Central memory CD8-positive, alpha-beta T cell (primary cell): ENCODE measurements around the gene MYO15A.

Experiments
- ATAC-seq: fragments of 150-1000 bp; cut with Tn5 transposase; replicated peaks from 2 replicates; pipeline ENCODE4 v1.10.0; 2022; ENCODE audit warnings: mild to moderate bottlenecking, moderate FRiP score, moderate number of reproducible peaks; ENCODE audit not compliant: poor library complexity, severe bottlenecking; ENCODE audit errors: extremely low read depth
- DNase-seq, 2 donors: peaks; one replicate each; pipeline ENCODE4 v3.0.0; 2021; ENCODE audit warnings: low spot score in 2 of 2
- H3K27ac Mint-ChIP-seq: one replicate; pipeline ENCODE4 v1.8.0; 2022; ENCODE audit warnings: low read depth, mild to moderate bottlenecking, moderate library complexity, mixed read lengths
- H3K27me3 Mint-ChIP-seq: one replicate; pipeline ENCODE4 v1.8.0; 2022; ENCODE audit warnings: mixed read lengths
- H3K36me3 Mint-ChIP-seq: one replicate; pipeline ENCODE4 v1.8.0; 2022; ENCODE audit warnings: mild to moderate bottlenecking, moderate library complexity, mixed read lengths; ENCODE audit not compliant: insufficient read depth
- H3K4me1 Mint-ChIP-seq: one replicate; pipeline ENCODE4 v1.8.0; 2022; ENCODE audit warnings: mixed read lengths
- H3K4me3 Mint-ChIP-seq: one replicate; pipeline ENCODE4 v1.8.0; 2022; ENCODE audit warnings: mild to moderate bottlenecking, moderate library complexity, mixed read lengths
- H3K9me3 Mint-ChIP-seq: one replicate; pipeline ENCODE4 v1.8.0; 2022; ENCODE audit warnings: mixed read lengths

The MYO15A gene

GRCh38 chr17:18186627-18186982, 78.0 kb downstream of the MYO15A start:
- Mint-ChIP-seq H3K4me3 (peak overlapping the region; percentile 87), H3K9me3 (no peaks in the 10 kb centered on the region), H3K27ac (peak overlapping the region; percentile 92), H3K4me1 (peaks cover 77% of the 10 kb centered on the region), H3K27me3 (no peaks in the 10 kb centered on the region), H3K36me3 (peaks cover 26% of the 10 kb centered on the region)
- DNase-seq (no peak), ATAC-seq (no peak)

GRCh38 chr17:18187226-18187625, 78.7 kb downstream of the MYO15A start:
- DNase-seq (no peak), ATAC-seq (no peak)
- Mint-ChIP-seq H3K4me3 (peak overlapping the region; percentile 87), H3K27me3 (no peaks in the 10 kb centered on the region), H3K27ac (no peak overlapping the region), H3K9me3 (no peaks in the 10 kb centered on the region), H3K4me1 (peaks cover 80% of the 10 kb centered on the region), H3K36me3 (peaks cover 26% of the 10 kb centered on the region)

GRCh38 chr17:18187821-18188761, 79.5 kb downstream of the MYO15A start:
- Mint-ChIP-seq H3K27me3 (no peaks in the 10 kb centered on the region), H3K27ac (peak overlapping the region; percentile 44), H3K36me3 (peaks cover 25% of the 10 kb centered on the region), H3K4me3 (peak overlapping the region; percentile 87), H3K4me1 (peaks cover 72% of the 10 kb centered on the region), H3K9me3 (no peaks in the 10 kb centered on the region)
- ATAC-seq (no peak), DNase-seq (no peak)

GRCh38 chr17:18190628-18191235, 82.2 kb downstream of the MYO15A start:
- Mint-ChIP-seq H3K4me1 (peaks cover 81% of the 10 kb centered on the region), H3K4me3 (peak overlapping the region; percentile 7), H3K36me3 (peaks cover 32% of the 10 kb centered on the region), H3K9me3 (no peaks in the 10 kb centered on the region), H3K27me3 (no peaks in the 10 kb centered on the region), H3K27ac (peak overlapping the region; percentile 41)
- DNase-seq (no peak), ATAC-seq (no peak)

- H3K9me3 Mint-ChIP-seq, result no peaks in the 10 kb centered on the region
- peak overlapping the region; percentile 41 for H3K27ac Mint-ChIP-seq
- no peak overlapping the region for H3K4me3 Mint-ChIP-seq
- H3K4me1 Mint-ChIP-seq, result peaks cover 81% of the 10 kb centered on the region
- H3K36me3 Mint-ChIP-seq, result peaks cover 35% of the 10 kb centered on the region
- DNase-seq (no peak), ATAC-seq (no peak)
- no peaks in the 10 kb centered on the region for H3K27me3 Mint-ChIP-seq
Measured at GRCh38 chr17:18191236-18191667, 82.7 kb downstream of the MYO15A start.

GRCh38 chr17:18191967-18192366, 83.4 kb downstream of the MYO15A start:
- H3K9me3 Mint-ChIP-seq, result no peaks in the 10 kb centered on the region
- DNase-seq (no peak), ATAC-seq (peak; percentile 49)
- peaks cover 81% of the 10 kb centered on the region for H3K4me1 Mint-ChIP-seq
- H3K27me3 Mint-ChIP-seq, result no peaks in the 10 kb centered on the region
- H3K4me3 Mint-ChIP-seq, result no peak overlapping the region
- H3K27ac Mint-ChIP-seq, result peak overlapping the region; percentile 41
- H3K36me3 Mint-ChIP-seq, result peaks cover 40% of the 10 kb centered on the region

GRCh38 chr17:18194394-18194793, 85.8 kb downstream of the MYO15A start:
- peaks cover 85% of the 10 kb centered on the region for H3K4me1 Mint-ChIP-seq
- H3K9me3 Mint-ChIP-seq, result no peaks in the 10 kb centered on the region
- no peak for ATAC-seq
- peaks cover 46% of the 10 kb centered on the region for H3K36me3 Mint-ChIP-seq
- no peak overlapping the region for H3K4me3 Mint-ChIP-seq
- DNase-seq, result no peak
- no peak overlapping the region for H3K27ac Mint-ChIP-seq
- H3K27me3 Mint-ChIP-seq, result no peaks in the 10 kb centered on the region

- Mint-ChIP-seq H3K4me3 (no peak overlapping the region), H3K27ac (no peak overlapping the region), H3K9me3 (no peaks in the 10 kb centered on the region), H3K27me3 (no peaks in the 10 kb centered on the region), H3K4me1 (peaks cover 85% of the 10 kb centered on the region), H3K36me3 (peaks cover 50% of the 10 kb centered on the region)
- no peak for DNase-seq
- no peak for ATAC-seq
Measured at GRCh38 chr17:18194804-18195203, 86.2 kb downstream of the MYO15A start.

- Mint-ChIP-seq H3K4me3 (no peak overlapping the region), H3K9me3 (no peaks in the 10 kb centered on the region), H3K27me3 (no peaks in the 10 kb centered on the region), H3K27ac (no peak overlapping the region), H3K4me1 (peaks cover 85% of the 10 kb centered on the region), H3K36me3 (peaks cover 50% of the 10 kb centered on the region)
- ATAC-seq (no peak), DNase-seq (no peak)
Measured at GRCh38 chr17:18195246-18195645, 86.7 kb downstream of the MYO15A start.

GRCh38 chr17:18197535-18198194, 89.1 kb downstream of the MYO15A start:
- no peak overlapping the region for H3K4me3 Mint-ChIP-seq
- H3K27me3 Mint-ChIP-seq, result no peaks in the 10 kb centered on the region
- DNase-seq (no peak), ATAC-seq (no peak)
- H3K36me3 Mint-ChIP-seq, result peaks cover 58% of the 10 kb centered on the region
- H3K9me3 Mint-ChIP-seq, result no peaks in the 10 kb centered on the region
- H3K27ac Mint-ChIP-seq, result no peak overlapping the region
- H3K4me1 Mint-ChIP-seq, result peaks cover 80% of the 10 kb centered on the region

- DNase-seq (no peak), ATAC-seq (no peak)
- no peak overlapping the region for H3K4me3 Mint-ChIP-seq
- H3K4me1 Mint-ChIP-seq, result peaks cover 84% of the 10 kb centered on the region
- H3K27ac Mint-ChIP-seq, result peak overlapping the region; percentile 43
- peaks cover 56% of the 10 kb centered on the region for H3K36me3 Mint-ChIP-seq
- no peaks in the 10 kb centered on the region for H3K9me3 Mint-ChIP-seq
- H3K27me3 Mint-ChIP-seq, result no peaks in the 10 kb centered on the region
Measured at GRCh38 chr17:18198530-18198929, 90.0 kb downstream of the MYO15A start.

GRCh38 chr17:18201108-18201507, 92.6 kb downstream of the MYO15A start:
- H3K4me1 Mint-ChIP-seq, result peaks cover 62% of the 10 kb centered on the region
- no peaks in the 10 kb centered on the region for H3K9me3 Mint-ChIP-seq

More at GRCh38 chr17:18201108-18201507, 92.6 kb downstream of the MYO15A start:
- H3K27me3 Mint-ChIP-seq, result no peaks in the 10 kb centered on the region
- no peak overlapping the region for H3K4me3 Mint-ChIP-seq
- no peak for DNase-seq
- ATAC-seq, result no peak
- H3K36me3 Mint-ChIP-seq, result peaks cover 47% of the 10 kb centered on the region
- peak overlapping the region; percentile 11 for H3K27ac Mint-ChIP-seq
